Transverse colon (tissue), 3 donors: ENCODE data around the gene IDH3G.

Experiments
- CTCF ChIP-seq, 5 experiments: fragments of 200-600 bp in 3 of 5; fragments of 450-650 bp in 2 of 5; sonication (generic) in 3 of 5; IDR thresholded peaks; 1 replicate in 2 of 5; 2 replicates in 3 of 5; pipeline ENCODE4 v1.5.1; 2016 to 2017; ENCODE audit warnings: antibody characterized with exemption in 5 of 5, inconsistent platforms in 3 of 5, mild to moderate bottlenecking in 2 of 5, moderate library complexity in 1 of 5
- EP300 ChIP-seq: sonication (generic); formaldehyde crosslinking; IDR thresholded peaks from one replicate; pipeline ENCODE4 v1.6.1; 2017; ENCODE audit warnings: antibody characterized with exemption, low read depth
- POLR2A ChIP-seq: fragments of 450-650 bp; IDR thresholded peaks from one replicate; pipeline ENCODE4 v1.6.1; 2016; ENCODE audit warnings: antibody characterized with exemption, mild to moderate bottlenecking, moderate library complexity

DNA sequence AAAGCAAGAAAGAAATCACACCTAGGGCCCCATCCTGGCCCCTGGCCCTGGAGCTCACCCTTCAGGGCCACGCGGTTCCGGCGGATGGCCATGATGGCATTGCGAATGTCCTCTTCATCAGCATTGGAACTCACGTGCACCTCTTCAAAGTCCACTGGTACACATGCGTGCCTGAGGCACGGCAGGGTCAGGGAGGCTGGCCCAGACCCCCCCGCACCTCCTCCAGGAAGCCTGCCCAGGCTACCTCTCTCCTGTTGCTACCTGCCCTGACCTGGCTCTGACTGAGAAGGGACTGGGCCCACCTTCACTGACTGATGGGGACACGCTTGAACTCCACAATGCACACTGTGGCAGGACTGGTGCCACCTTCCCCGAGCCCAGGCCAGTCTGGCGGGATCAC lies 4.5 kb downstream of the IDH3G start:
- TF ChIP-seq CTCF (IDR thresholded peaks at IDR 0.05) (no peak), EP300 (no peak), POLR2A (no peak)
